Activated CD8-positive, alpha-beta memory T cell treated with anti-CD3 and anti-CD28 coated beads, Interleukin-2, amount 50 U/mL, for 24 hours (primary cell): ENCODE data around the gene MCTP1.

Experiments used
- DNase-seq: peaks from one replicate; pipeline ENCODE4 v3.0.0-alpha.2; 2020; ENCODE audit errors: extremely low read depth

Gene MCTP1

GRCh38 chr5:94761786-94762185, 523.1 kb downstream of the MCTP1 start:
- DNase-seq, result no peak

- no peak for DNase-seq
Observed at GRCh38 chr5:94761055-94761454, 523.8 kb downstream of the MCTP1 start.

DNA sequence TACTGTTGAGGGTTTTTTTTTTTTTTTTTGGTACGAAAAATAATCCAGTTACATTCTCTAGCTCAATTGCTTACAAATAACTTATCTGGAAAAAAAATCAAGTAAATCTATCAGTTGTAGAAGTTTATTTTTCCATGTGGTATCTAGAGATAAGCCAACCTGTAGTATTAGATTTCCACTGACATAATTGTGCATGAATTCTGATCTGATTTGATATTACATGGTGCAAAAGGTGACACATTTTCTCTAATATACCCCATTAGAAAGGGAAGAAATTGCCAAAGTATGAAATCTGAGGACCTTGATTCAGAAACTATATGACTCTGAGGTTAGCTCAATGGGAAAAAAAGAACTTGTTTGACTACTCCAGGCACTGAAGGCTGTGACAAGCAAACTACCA, 524.9 kb downstream of the MCTP1 start:
- DNase-seq, result no peak

DNA sequence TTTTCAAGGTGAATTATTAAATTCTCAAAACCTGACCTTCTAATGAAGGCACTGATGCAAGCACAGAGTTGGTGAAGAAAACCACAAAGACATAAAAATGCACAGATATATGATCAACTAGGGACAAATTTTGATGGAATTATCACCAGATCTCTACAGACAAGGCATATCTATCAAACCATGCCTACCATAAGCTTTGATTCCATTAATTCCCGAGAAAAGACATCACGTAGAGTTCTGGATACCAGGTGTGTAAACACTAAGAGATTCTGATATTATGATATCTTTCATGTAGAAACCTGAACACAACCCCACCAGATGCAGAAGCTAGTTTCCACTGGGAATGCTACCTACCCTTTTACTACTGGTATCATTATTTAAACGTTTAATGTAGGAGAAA, 525.9 kb downstream of the MCTP1 start:
- DNase-seq, result no peak

- DNase-seq, result no peak
Observed at GRCh38 chr5:94754824-94755223, 530.1 kb downstream of the MCTP1 start.

GRCh38 chr5:94751460-94751859, 533.4 kb downstream of the MCTP1 start:
- DNase-seq, result no peak

GRCh38 chr5:94750681-94751080, 534.2 kb downstream of the MCTP1 start:
- no peak for DNase-seq

GRCh38 chr5:94749042-94749441, 535.9 kb downstream of the MCTP1 start:
- DNase-seq, result no peak

- no peak for DNase-seq
Observed at GRCh38 chr5:94748212-94748611, 536.7 kb downstream of the MCTP1 start.

GRCh38 chr5:94747371-94747770, 537.5 kb downstream of the MCTP1 start:
- DNase-seq, result no peak

- no peak for DNase-seq
Observed at GRCh38 chr5:94746731-94747124, 538.2 kb downstream of the MCTP1 start.

- DNase-seq, result no peak
Observed at GRCh38 chr5:94745786-94746730, 538.8 kb downstream of the MCTP1 start.

- DNase-seq, result no peak
Observed at GRCh38 chr5:94744906-94745305, 540.0 kb downstream of the MCTP1 start.

GRCh38 chr5:94742852-94743251, 542.0 kb downstream of the MCTP1 start:
- no peak for DNase-seq

- no peak for DNase-seq
Observed at GRCh38 chr5:94740286-94740685, 544.6 kb downstream of the MCTP1 start.

- no peak for DNase-seq
Observed at GRCh38 chr5:94736498-94736897, 548.4 kb downstream of the MCTP1 start.

DNA sequence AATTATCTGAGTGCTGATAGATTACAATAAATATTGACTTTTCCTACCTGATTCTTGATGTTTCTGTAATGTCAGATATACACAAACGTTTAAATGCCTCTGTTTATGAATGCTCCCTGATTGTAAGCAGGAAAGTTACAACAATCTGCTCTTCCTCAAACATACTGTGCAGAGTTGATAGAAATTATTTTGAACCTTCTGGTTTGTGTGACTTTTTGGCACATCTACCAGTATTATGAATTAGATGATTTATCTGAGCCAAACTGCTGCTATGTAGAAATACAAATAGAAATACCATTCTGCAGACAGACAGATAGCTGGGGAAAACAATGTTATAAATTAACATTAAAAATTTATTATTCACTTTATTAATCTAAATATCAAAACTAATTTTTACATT, 553.4 kb downstream of the MCTP1 start:
- DNase-seq, result no peak

GRCh38 chr5:94725142-94725541, 559.8 kb downstream of the MCTP1 start:
- DNase-seq, result no peak

DNA sequence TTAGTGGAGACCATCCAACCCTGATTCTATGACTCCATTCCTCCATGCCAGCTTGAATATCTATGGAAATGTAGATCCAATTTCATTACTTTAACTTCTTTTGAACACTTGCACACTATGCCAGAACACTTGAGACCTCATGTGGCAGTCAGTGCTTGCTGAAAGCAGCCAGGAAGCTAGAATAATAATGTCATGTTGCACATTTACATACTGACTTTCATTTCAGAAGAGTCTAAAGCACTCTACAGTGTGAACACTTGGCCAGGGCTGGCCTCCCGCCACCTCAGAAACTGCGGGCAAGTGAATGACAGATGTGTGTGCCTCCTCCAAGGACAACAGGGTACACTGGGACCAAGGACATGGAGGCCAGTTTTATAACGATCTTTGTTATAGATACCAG, 569.1 kb downstream of the MCTP1 start:
- no peak for DNase-seq

- no peak for DNase-seq
Observed at GRCh38 chr5:94711785-94712184, 573.1 kb downstream of the MCTP1 start.

DNA sequence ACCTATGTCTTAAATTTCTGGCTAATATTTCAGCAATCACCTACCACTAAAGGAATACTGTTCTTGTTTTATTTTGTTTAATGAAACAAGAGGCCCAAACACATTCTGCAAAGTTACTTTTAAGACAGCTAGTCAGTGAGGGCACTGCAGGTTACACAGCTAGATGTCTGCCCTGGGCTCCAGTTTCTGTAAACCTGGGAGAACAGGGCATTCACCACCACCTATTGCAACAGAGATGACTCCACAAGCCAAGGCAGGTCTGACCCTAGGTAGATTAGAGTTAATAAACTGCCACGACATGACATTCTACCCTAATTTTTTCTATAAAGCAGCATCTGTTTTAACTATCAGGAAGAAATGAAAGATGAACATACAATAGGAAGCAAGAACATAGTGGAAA, 575.6 kb downstream of the MCTP1 start:
- DNase-seq, result no peak

DNA sequence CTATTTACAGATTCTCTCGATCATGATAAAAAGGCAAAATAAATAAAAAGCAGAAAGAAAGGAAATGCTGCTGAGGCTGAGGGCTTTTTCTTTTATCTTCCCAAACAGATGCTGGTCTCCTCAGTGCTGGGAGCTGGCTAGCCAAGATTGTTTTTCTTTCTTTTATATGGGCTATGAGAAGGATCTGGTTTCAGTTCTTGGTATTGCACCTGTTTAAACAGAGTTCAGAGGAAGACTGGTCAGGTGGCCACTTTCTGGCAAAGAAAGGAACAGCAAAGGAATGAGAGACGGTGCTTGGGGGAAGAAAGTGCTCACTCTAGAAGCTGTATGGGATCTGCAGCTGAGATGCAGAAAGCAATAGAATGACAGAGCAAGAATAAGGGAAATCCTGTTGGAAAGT, 577.5 kb downstream of the MCTP1 start:
- DNase-seq, result no peak

DNA sequence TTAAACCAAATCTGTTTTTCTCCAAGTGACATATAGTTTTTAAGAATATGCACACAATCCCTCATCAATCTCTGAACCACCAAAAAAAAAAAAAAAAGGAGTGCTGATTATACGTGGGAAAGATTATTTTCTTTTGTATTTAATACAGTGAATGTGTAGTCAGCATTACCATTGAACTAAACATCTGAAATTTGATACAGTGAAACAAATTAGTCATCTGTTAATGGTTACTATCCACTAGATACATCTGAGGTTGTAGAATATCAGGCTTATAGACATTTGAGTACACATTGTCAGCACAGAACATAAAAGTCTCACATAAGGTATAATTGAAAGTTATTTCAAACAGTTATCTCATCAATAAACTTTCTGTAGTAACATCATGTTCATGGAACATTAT, 579.5 kb downstream of the MCTP1 start:
- no peak for DNase-seq

- DNase-seq, result no peak
Observed at GRCh38 chr5:94702729-94703128, 582.2 kb downstream of the MCTP1 start.
